GM06990 (cell line): Measurements from ENCODE around the gene NUB1.

Source experiments
- DNase-seq: peaks from one replicate; pipeline ENCODE4 v3.0.0-alpha.2; 2011; ENCODE audit not compliant: insufficient read length; ENCODE audit errors: extremely low read depth
- H3K27me3 ChIP-seq: replicated peaks from 2 replicates; pipeline ENCODE4 v1.6.0; 2011; ENCODE audit warnings: low read length; ENCODE audit not compliant: control insufficient read depth, insufficient read depth
- H3K36me3 ChIP-seq: 2 replicates; pipeline ENCODE4 v1.5.1; 2011; ENCODE audit warnings: low read length; ENCODE audit not compliant: control insufficient read depth, insufficient read depth
- H3K4me3 ChIP-seq: replicated peaks from 2 replicates; pipeline ENCODE4 v1.5.1; 2011; ENCODE audit warnings: low read depth, mild to moderate bottlenecking, control low read depth, low read length
- CTCF ChIP-seq: IDR thresholded peaks from 2 replicates; pipeline ENCODE4 v1.5.1; 2011; ENCODE audit warnings: low read length, control low read depth, mild to moderate bottlenecking, inconsistent platforms; ENCODE audit not compliant: insufficient read depth, poor library complexity, severe bottlenecking

NUB1 gene

GRCh38 chr7:151327022-151327421 is 14.6 kb upstream of the NUB1 start:
- Histone ChIP-seq H3K36me3 (no peaks in the 10 kb centered on the region), H3K4me3 (no peak overlapping the region), H3K27me3 (no peaks in the 10 kb centered on the region)
- no peak for DNase-seq
- no peak for TF ChIP-seq CTCF

GRCh38 chr7:151327659-151328058 is 14.0 kb upstream of the NUB1 start:
- no peak for TF ChIP-seq CTCF
- Histone ChIP-seq H3K27me3 (no peaks in the 10 kb centered on the region), H3K4me3 (no peak overlapping the region), H3K36me3 (no peaks in the 10 kb centered on the region)
- DNase-seq, result no peak

- H3K36me3 ChIP-seq, result no peaks in the 10 kb centered on the region
- no peaks in the 10 kb centered on the region for H3K27me3 ChIP-seq
- no peak for DNase-seq
- no peak for TF ChIP-seq CTCF
- no peak overlapping the region for H3K4me3 ChIP-seq
Observed at GRCh38 chr7:151330181-151330580, 11.4 kb upstream of the NUB1 start.

GRCh38 chr7:151330661-151331060 is 11.0 kb upstream of the NUB1 start:
- no peaks in the 10 kb centered on the region for H3K27me3 ChIP-seq
- no peak overlapping the region for H3K4me3 ChIP-seq
- TF ChIP-seq CTCF, result no peak
- DNase-seq, result no peak
- no peaks in the 10 kb centered on the region for H3K36me3 ChIP-seq

- no peak for TF ChIP-seq CTCF
- no peak overlapping the region for H3K4me3 ChIP-seq
- H3K36me3 ChIP-seq, result no peaks in the 10 kb centered on the region
- DNase-seq, result no peak
- H3K27me3 ChIP-seq, result no peaks in the 10 kb centered on the region
Observed at GRCh38 chr7:151334628-151335027, 7.0 kb upstream of the NUB1 start.

GRCh38 chr7:151336027-151336708 is 5.4 kb upstream of the NUB1 start:
- no peak for TF ChIP-seq CTCF
- Histone ChIP-seq H3K4me3 (no peak overlapping the region), H3K36me3 (no peaks in the 10 kb centered on the region), H3K27me3 (no peaks in the 10 kb centered on the region)
- DNase-seq, result no peak
